ENCODE data around the gene GBF1. TPM values are rescaled to one million over a fixed set of nuclear protein-coding genes. Genes with fewer than 3 reads are reported as not detected.

Gene GBF1
- polyA plus RNA-seq, 1 experiment: 31.9 TPM

DNA sequence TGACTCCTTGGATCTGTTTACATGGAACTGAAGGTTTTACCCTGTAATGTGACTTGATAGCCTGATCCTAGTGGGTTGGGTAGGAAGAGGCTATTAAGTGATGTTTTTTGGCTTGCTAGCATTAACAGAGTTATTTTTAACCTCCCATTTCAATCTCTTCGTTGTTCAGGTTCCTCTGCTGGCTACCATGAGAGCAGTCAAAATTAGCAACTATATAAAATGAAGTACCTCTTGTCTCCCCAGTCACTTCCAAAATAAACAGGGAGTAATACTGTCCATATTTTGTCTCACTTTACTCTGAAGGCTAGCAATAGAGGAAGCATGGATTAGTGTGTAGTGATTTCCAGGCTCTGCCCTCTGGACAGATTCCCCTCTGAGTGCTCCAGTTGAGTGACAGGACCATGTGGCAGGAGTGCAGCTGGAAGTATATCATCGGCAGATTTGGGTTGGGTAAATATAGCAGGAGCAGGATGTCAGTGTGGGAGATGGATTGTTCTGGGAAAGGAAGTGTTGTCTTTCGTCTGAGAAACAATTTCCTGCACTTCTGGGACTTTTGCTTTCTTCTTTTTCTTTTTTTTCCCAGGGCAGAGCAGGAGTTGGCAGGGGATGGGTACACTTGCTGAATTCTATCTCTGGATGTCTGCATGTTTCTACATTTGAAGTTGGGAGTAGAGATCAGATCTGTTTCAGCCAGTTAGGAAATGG, 35.2 kb downstream of the GBF1 start:
- DNase-seq (ENCODE audit: low read depth, low spot score): no peak
- Histone ChIP-seq H3K9me3 (ENCODE audit: control insufficient read depth, insufficient read depth, low read length) (no peaks in the 10 kb centered on the region), H3K4me3 (ENCODE audit: low read depth, low read length) (peak overlapping the region; percentile 20), H3K27me3 (ENCODE audit: control insufficient read depth, insufficient read depth, low read length) (no peaks in the 10 kb centered on the region), H3K27ac (ENCODE audit: low read depth, low read length) (no peak overlapping the region)
- TF ChIP-seq, protein P1, sequence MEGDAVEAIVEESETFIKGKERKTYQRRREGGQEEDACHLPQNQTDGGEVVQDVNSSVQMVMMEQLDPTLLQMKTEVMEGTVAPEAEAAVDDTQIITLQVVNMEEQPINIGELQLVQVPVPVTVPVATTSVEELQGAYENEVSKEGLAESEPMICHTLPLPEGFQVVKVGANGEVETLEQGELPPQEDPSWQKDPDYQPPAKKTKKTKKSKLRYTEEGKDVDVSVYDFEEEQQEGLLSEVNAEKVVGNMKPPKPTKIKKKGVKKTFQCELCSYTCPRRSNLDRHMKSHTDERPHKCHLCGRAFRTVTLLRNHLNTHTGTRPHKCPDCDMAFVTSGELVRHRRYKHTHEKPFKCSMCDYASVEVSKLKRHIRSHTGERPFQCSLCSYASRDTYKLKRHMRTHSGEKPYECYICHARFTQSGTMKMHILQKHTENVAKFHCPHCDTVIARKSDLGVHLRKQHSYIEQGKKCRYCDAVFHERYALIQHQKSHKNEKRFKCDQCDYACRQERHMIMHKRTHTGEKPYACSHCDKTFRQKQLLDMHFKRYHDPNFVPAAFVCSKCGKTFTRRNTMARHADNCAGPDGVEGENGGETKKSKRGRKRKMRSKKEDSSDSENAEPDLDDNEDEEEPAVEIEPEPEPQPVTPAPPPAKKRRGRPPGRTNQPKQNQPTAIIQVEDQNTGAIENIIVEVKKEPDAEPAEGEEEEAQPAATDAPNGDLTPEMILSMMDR (IDR thresholded peaks at IDR 0.05; ENCODE audit: low read depth, low read length): no peak
- ChIA-PET CTCF (interaction anchor here (0.9 to 1.3 kb wide), 2 partner anchors 40 to 71 kb away, joined by 4 to 5 read pairs; no protein-coding TSS in a partner anchor), POLR2A (no interaction called here)

- Histone ChIP-seq H3K27ac (ENCODE audit: low read depth, low read length) (no peak overlapping the region), H3K9me3 (ENCODE audit: control insufficient read depth, insufficient read depth, low read length) (no peaks in the 10 kb centered on the region), H3K4me3 (ENCODE audit: low read depth, low read length) (no peak overlapping the region), H3K27me3 (ENCODE audit: control insufficient read depth, insufficient read depth, low read length) (no peaks in the 10 kb centered on the region)
- ChIA-PET CTCF (no interaction called here), POLR2A (no interaction called here)
- TF ChIP-seq, protein P1 (IDR thresholded peaks at IDR 0.05; ENCODE audit: low read depth, low read length): no peak
- peak; percentile 8 for DNase-seq (ENCODE audit: low read depth, low spot score)
These were observed 35.8 kb downstream of the GBF1 start for GRCh38 chr10:102281102-102281487.

GRCh38 chr10:102283488-102283887, 38.2 kb downstream of the GBF1 start:
- DNase-seq (ENCODE audit: low read depth, low spot score): no peak
- TF ChIP-seq, protein P1 (IDR thresholded peaks at IDR 0.05; ENCODE audit: low read depth, low read length): no peak
- H3K9me3 ChIP-seq (ENCODE audit: control insufficient read depth, insufficient read depth, low read length): no peaks in the 10 kb centered on the region
- ChIA-PET CTCF (interaction anchor here (0.6 to 1.4 kb wide), 3 partner anchors 15 to 73 kb away, joined by 3 to 4 read pairs (median 4); no protein-coding TSS in a partner anchor), POLR2A (no interaction called here)
- no peak overlapping the region for H3K27ac ChIP-seq (ENCODE audit: low read depth, low read length)
- no peak overlapping the region for H3K4me3 ChIP-seq (ENCODE audit: low read depth, low read length)
- no peaks in the 10 kb centered on the region for H3K27me3 ChIP-seq (ENCODE audit: control insufficient read depth, insufficient read depth, low read length)

DNA sequence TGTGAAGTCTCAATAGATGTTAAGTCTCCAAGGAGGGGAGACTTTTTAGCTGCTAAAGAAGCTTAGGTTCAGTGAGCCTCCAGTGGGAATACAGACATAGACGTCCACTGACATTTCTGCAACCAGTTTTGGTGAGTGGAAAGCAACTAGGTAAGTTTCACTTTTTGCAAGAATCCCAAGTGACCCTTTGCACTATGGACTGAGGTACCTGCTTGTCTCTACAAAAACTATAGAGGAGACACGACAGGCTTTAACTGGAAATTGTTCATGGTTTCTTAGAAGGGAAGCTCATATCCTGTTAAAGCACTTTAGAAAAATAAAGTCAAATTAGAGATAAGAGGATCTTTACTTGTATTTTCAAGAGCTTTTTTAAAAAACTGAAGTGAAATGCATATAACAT, 38.6 kb downstream of the GBF1 start:
- H3K4me3 ChIP-seq (ENCODE audit: low read depth, low read length): no peak overlapping the region
- TF ChIP-seq, protein P1 (IDR thresholded peaks at IDR 0.05; ENCODE audit: low read depth, low read length): no peak
- H3K9me3 ChIP-seq (ENCODE audit: control insufficient read depth, insufficient read depth, low read length): no peaks in the 10 kb centered on the region
- no peak for DNase-seq (ENCODE audit: low read depth, low spot score)
- CTCF ChIA-PET: interaction anchor here (1.4 kb wide), 2 partner anchors 16 to 69 kb away, joined by 3 to 4 read pairs; no protein-coding TSS in a partner anchor
- H3K27ac ChIP-seq (ENCODE audit: low read depth, low read length): no peak overlapping the region
- POLR2A ChIA-PET: no interaction called here
- H3K27me3 ChIP-seq (ENCODE audit: control insufficient read depth, insufficient read depth, low read length): no peaks in the 10 kb centered on the region

DNA sequence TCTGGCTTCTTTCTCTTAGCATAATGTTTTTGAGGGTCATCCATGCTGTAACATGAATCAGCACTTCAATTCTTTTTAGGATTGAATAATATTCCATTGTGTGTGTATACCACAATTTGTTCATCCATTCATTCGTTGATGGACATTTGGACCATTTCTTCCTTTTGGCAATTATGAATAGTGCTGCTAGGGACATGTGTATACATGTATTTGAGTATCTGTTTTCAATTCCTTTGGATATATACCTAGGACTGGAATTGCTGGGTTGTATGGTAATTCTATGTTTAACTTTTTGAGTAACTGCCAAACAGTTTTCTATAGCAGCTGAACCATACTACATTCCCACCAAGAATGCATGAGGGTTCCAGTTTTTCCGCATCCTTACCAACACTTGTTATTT, 39.2 kb downstream of the GBF1 start:
- H3K27me3 ChIP-seq (ENCODE audit: control insufficient read depth, insufficient read depth, low read length): no peaks in the 10 kb centered on the region
- ChIA-PET POLR2A (no interaction called here), CTCF (interaction anchor here (1.4 kb wide), 1 partner anchor 17 kb away, joined by 3 read pairs; no protein-coding TSS in a partner anchor)
- H3K27ac ChIP-seq (ENCODE audit: low read depth, low read length): no peak overlapping the region
- TF ChIP-seq, protein P1 (IDR thresholded peaks at IDR 0.05; ENCODE audit: low read depth, low read length): no peak
- no peak for DNase-seq (ENCODE audit: low read depth, low spot score)
- H3K4me3 ChIP-seq (ENCODE audit: low read depth, low read length): no peak overlapping the region
- no peaks in the 10 kb centered on the region for H3K9me3 ChIP-seq (ENCODE audit: control insufficient read depth, insufficient read depth, low read length)
